Ishikawa (cell line): ENCODE data around the gene NPHP4.

Experiments used
- CEBPB ChIP-seq: IDR thresholded peaks from 2 replicates; pipeline ENCODE4 v1.6.1; 2012
- EP300 ChIP-seq: IDR thresholded peaks from 2 replicates; pipeline ENCODE4 v1.6.1; 2012; ENCODE audit warnings: borderline replicate concordance
- TAF1 ChIP-seq: IDR thresholded peaks from 2 replicates; pipeline ENCODE4 v1.6.1; 2012; ENCODE audit warnings: low read depth, mild to moderate bottlenecking
- TCF12 ChIP-seq: IDR thresholded peaks from 2 replicates; pipeline ENCODE4 v1.6.1; 2012; ENCODE audit warnings: low read depth
- TF ChIP-seq, protein P1 (sequence below): IDR thresholded peaks from 2 replicates; pipeline ENCODE4 v1.6.1; 2012

DNA sequence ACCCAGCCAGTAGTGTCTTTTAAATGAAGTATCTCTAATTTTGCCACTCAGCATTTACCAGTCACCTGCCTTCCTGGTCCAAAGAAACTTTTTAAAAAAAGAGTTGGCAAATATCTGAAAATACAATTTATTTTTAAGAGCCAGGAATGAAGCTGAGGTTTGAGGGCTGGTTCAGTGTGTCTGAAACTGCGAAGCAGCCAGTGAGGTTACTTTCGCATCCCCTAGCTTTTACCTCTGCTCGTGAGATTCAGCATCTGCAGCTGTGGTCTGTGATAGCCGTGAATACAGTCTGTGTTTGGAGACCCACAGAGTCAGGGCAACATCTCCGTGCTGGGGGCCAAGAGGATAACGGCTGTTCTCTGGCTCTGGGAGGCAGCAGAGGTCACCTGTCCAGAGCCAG lies 32.2 kb upstream of the NPHP4 start:
- no peak for TF ChIP-seq EP300
- no peak for TF ChIP-seq TCF12
- TF ChIP-seq TAF1: no peak
- TF ChIP-seq, protein P1, sequence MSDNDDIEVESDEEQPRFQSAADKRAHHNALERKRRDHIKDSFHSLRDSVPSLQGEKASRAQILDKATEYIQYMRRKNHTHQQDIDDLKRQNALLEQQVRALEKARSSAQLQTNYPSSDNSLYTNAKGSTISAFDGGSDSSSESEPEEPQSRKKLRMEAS: no peak
- TF ChIP-seq CEBPB: no peak
